Cardiac fibroblast (primary cell): ENCODE results near the gene PHACTR3.

ENCODE experiments used
- DNase-seq, 2 donors: peaks; one replicate each; pipeline versions ENCODE4 v3.0.0 to v3.0.0-alpha.2; 2010; ENCODE audit warnings: low read depth in 2 of 2
- H3K4me3 ChIP-seq, 2 donors: replicated peaks in 1 of 2; 1 replicate in 1 of 2; 2 replicates in 1 of 2; pipeline ENCODE4 v1.5.1; 2011; ENCODE audit warnings: low read depth in 2 of 2, low read length in 2 of 2, mild to moderate bottlenecking in 2 of 2, moderate library complexity in 1 of 2
- TF ChIP-seq, protein P1 (sequence below): IDR thresholded peaks from one replicate; pipeline ENCODE4 v1.5.1; 2011; ENCODE audit warnings: low read depth, mild to moderate bottlenecking, low read length, inconsistent platforms

PHACTR3 gene

GRCh38 chr20:59828125-59829053 is 224.0 kb downstream of the PHACTR3 start:
- TF ChIP-seq, protein P1, sequence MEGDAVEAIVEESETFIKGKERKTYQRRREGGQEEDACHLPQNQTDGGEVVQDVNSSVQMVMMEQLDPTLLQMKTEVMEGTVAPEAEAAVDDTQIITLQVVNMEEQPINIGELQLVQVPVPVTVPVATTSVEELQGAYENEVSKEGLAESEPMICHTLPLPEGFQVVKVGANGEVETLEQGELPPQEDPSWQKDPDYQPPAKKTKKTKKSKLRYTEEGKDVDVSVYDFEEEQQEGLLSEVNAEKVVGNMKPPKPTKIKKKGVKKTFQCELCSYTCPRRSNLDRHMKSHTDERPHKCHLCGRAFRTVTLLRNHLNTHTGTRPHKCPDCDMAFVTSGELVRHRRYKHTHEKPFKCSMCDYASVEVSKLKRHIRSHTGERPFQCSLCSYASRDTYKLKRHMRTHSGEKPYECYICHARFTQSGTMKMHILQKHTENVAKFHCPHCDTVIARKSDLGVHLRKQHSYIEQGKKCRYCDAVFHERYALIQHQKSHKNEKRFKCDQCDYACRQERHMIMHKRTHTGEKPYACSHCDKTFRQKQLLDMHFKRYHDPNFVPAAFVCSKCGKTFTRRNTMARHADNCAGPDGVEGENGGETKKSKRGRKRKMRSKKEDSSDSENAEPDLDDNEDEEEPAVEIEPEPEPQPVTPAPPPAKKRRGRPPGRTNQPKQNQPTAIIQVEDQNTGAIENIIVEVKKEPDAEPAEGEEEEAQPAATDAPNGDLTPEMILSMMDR = no peak
- DNase-seq = no peak
- H3K4me3 ChIP-seq = no peak overlapping the region

GRCh38 chr20:59829054-59829785 is 224.9 kb downstream of the PHACTR3 start:
- TF ChIP-seq, protein P1 = no peak
- no peak overlapping the region for H3K4me3 ChIP-seq
- no peak for DNase-seq

DNA sequence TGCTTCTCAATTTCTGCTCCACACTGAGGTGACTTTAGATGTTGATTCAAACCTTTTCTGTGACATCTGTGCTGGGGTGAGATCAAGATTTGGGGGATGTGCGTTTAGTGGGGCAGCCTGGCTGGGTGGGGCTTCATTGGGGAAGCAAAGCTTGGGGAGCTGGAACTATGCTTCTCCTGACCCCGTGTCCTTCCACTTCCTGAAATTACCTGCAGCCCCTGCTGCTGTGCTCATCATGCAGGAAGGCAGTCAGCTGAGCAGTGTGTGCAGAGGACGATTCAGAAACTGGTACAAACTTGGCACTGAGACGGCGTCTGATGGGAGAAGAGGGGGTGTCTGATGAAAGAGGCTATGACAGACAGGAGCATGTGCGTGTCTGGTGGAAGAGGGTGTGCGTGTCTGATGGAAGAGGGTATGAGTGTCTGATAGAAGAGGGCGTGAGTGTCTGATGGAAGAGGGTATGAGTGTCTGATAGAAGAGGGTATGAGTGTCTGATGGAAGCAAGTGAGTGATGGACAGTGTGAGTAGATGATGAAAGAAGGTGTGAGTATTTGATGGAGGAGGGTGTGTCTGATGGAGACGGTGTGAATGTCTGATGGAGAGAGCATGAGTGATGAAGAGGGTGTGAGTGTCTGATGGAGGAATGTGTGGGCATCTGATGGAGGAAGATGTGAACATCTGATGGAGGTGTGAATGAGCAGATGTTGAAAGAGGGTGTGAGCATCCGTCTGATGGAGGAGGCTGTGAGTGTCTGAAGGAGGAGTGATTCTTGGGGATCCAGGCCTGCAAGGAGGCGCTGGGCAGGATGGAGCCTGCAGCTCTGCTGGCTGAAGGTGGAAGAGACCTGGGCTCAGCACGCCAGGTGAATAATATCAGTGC is 225.7 kb downstream of the PHACTR3 start:
- TF ChIP-seq, protein P1 = no peak
- H3K4me3 ChIP-seq = no peak overlapping the region
- no peak for DNase-seq

GRCh38 chr20:59830665-59831023 is 226.3 kb downstream of the PHACTR3 start:
- no peak overlapping the region for H3K4me3 ChIP-seq
- TF ChIP-seq, protein P1 = no peak
- DNase-seq = no peak

DNA sequence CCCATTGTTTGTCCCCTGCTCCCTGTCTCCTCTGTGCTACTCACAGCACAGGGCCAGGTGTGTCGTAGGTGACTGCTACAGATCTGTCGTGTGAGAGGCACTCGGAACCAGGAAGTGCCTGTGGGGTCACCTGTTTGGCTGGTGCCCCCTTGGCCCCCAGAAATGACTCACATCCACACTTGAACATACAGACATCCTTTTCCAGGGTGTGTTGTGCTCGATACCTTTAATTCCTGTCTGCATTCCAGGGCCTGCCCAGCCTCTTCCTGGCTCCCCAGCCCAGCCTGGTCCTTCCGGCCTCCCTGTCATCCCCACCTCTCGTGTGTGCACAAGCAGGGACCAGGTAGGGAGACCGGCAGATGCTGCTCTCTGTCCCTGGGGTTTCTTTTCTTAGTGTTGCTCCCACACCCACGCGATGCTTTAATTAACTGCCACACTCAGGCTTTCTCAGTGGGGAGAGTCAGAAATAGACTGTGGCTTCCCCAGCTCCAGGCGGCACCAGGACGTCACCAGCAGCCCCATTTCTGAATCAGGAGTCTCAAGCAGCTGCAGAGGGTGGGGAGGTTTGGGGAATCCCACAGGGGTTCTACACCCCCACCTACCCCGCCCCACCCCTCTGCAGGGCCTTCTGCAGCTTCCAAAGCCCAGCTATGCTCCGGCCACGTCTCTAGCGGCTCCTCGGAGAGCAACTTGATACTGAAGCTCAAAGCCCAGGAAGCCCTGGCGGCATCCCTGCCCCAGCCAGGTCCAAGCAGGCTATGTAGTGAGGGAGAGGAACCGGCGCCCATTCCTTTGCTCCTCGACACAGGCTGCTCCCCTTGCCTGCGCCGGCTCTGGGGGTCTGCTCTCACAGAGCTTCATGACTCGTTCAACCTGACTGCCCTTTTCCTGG is 226.9 kb downstream of the PHACTR3 start:
- H3K4me3 ChIP-seq = no peak overlapping the region
- DNase-seq = no peak
- TF ChIP-seq, protein P1 = no peak

GRCh38 chr20:59831916-59832270 is 227.6 kb downstream of the PHACTR3 start:
- TF ChIP-seq, protein P1 = no peak
- no peak overlapping the region for H3K4me3 ChIP-seq
- DNase-seq = no peak
